ES-I3 (cell line): ENCODE results near the gene GABRA5.

Experiments
- H3K36me3 ChIP-seq: 2 replicates; pipeline ENCODE4 v1.6.1; 2013; ENCODE audit warnings: mild to moderate bottlenecking, low read length, control low read depth, moderate library complexity; ENCODE audit not compliant: insufficient read depth
- H3K4me1 ChIP-seq: 2 replicates; pipeline ENCODE4 v1.6.1; 2013; ENCODE audit warnings: mild to moderate bottlenecking, control low read depth, low read length; ENCODE audit not compliant: insufficient read depth
- H3K9ac ChIP-seq: 2 replicates; pipeline ENCODE4 v1.6.1; 2013; ENCODE audit warnings: low read depth, mild to moderate bottlenecking, low read length, moderate library complexity
- H3K9me3 ChIP-seq: 2 replicates; pipeline ENCODE4 v1.6.1; 2013; ENCODE audit warnings: mild to moderate bottlenecking, low read length, moderate library complexity; ENCODE audit not compliant: control insufficient read depth, insufficient read depth

GABRA5 gene

DNA sequence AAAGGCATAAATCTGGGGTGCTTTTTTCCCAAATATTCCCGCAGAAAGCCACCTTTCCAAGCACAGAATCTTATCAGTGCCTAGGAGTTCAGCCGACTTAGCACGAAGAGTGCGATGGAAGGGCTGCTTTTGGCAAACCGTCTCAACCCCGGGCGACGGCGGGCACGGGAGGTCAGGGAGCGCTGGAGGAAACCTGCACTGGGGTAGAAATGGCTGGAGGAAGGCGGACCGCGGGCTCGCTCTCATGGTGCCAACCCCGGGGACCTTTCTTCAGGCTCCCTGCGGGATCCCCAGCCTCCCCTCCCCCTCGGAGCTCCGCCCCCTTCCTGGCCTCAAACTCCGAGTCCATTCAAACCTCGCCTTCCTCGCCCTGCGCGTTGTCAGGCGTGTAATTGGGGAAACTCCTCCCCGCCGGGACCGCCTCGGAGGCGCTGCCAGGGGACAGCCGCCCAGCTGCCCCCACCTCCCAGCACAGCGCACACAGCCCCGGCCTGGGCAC is 103.9 kb downstream of the GABRA5 start, which contains the start of gene GABRG3:
Gene GABRG3, plus strand, starts transcription at position 470 of the 499 bp plus-strand sequence.
- H3K9ac ChIP-seq, result peak within 1 kb of the TSS; percentile 59
- H3K9me3 ChIP-seq, result no peaks in the 10 kb centered on the region
- no peaks in the 10 kb centered on the region for H3K36me3 ChIP-seq
- H3K4me1 ChIP-seq, result no peaks in the 10 kb centered on the region; the same call in 1 of the 2 replicates

DNA sequence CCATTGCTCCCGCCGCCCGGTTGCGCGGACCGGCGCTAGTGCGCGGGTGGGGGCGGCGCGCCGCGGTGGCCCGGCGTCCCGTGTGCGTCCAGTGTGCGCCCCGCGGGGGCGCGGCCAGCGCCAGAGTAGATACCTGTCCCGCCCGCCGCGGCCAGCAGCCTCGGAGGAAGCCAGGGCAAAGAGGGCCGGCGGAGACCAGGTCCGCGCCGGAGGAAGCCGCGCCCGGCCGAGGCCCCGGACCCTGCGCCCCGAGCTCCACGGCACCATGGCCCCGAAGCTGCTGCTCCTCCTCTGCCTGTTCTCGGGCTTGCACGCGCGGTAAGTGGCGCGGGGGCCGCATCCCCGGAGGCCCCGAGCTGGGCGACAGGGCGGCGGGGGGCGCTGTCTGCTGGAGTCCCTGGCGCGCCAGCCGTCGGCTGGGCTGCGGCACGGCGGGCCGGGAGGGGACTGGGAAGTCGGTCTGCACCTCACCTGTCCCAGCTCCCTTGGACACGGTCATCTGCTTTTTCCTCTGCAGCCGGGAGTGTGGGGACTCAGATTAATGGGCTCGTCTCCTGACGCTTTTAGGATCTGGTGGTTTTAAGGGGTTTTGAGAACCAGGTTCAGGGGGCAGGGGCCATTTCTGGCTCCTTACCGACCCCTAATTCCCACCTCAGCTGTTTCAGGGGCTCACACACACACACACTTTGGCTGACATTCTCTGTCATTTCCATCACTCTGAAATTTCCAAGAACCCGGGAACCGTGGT is 104.6 kb downstream of the GABRA5 start:
- Histone ChIP-seq H3K9ac (peak overlapping the region; percentile 59), H3K9me3 (no peaks in the 10 kb centered on the region), H3K4me1 (no peaks in the 10 kb centered on the region; the same call in 1 of the 2 replicates), H3K36me3 (no peaks in the 10 kb centered on the region)

DNA sequence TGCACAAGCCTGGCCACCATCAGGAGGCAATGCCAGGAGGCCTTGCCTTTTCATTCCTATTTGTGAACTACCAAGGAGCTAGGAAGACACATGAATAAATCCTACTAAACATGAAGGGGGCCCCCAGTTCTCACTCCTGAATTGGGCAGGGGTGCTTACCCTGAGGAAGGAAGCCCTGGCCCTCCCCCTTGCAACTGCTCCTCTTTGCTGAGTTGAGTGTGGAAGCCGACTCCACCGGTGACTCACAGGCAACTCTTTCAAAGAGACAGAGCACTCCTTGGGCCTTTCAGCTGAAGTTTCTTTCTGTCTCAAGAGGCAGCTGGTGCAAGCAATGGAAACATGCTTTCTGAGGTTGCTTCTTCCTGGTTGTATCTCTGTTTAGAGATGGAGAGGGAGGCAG is 105.8 kb downstream of the GABRA5 start:
- Histone ChIP-seq H3K4me1 (no peaks in the 10 kb centered on the region; the same call in 1 of the 2 replicates), H3K9me3 (no peaks in the 10 kb centered on the region), H3K36me3 (no peaks in the 10 kb centered on the region), H3K9ac (no peak overlapping the region)

DNA sequence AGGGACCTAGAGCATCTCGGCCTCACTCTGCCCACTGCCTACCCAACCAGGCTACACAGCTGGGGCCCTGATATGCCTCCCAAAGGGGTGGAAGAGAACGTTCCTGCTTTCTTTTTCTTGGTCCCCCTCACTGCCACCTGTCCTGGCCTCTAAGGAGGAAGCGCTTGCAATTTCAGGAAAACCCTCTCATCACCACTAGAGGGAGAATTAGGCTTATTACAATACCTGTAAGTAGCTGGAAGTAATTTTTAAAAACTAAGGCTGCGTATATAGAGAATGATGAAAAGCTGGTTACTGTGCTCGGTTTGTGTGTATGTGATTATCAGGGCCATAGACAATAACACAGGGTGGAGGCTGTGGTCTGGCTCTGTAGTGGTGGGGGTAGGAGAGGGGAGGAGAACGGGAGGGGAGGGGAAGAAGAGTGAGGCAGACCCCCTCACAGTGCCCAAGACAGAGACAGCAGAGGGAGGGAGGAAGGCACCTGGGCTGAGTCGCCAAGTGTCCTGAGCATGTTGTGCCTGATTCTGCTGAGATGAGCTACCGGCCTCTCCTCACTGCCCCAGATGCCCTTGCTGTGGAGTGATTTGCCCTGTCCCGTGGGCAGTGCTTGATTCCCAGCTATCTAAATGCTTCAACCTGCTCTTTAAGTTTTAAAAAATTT is 107.4 kb downstream of the GABRA5 start:
- Histone ChIP-seq H3K4me1 (no peaks in the 10 kb centered on the region; the same call in 1 of the 2 replicates), H3K36me3 (no peaks in the 10 kb centered on the region), H3K9ac (no peak overlapping the region), H3K9me3 (no peaks in the 10 kb centered on the region)

DNA sequence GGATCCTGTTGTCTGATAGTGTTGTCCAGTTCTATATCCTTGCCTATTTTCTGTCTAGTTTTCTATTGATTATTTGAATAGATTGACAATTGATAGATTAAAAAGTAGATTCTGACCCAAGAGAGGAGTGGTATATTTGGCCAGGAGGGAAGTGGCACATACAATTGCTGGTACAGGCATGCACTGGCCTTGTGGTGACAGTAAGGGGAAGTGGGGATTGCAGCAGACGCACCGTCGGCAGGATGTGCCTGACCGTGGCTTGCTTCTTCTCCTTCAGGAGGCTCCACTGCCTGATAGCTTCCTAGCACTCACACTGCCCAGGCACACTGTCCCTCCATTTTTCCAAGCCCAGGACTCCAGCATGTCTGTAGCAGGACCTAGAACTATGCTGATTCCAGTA is 114.6 kb downstream of the GABRA5 start:
- H3K36me3 ChIP-seq, result no peaks in the 10 kb centered on the region
- no peaks in the 10 kb centered on the region for H3K4me1 ChIP-seq
- H3K9ac ChIP-seq, result no peak overlapping the region

DNA sequence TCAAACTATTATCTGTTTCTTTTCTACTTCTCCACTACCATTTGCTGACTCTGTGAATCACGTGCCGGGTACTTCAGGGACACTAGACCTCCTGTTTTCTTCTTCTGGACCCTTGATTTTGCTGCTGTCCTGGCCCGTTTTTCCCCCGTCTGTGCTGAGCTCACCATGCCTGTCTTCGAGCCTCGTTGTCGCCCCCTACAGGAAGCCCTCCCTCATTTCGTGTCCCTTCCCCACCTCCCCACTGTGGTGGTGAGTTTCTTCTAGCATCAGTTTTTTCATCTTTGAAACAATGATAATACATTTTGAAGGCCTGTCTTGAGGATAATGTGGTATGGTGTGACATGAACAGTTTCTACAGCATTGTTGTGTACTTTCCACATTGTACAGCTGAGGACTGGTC is 117.0 kb downstream of the GABRA5 start:
- Histone ChIP-seq H3K9ac (no peak overlapping the region), H3K9me3 (no peaks in the 10 kb centered on the region), H3K4me1 (no peaks in the 10 kb centered on the region), H3K36me3 (no peaks in the 10 kb centered on the region)

More for the DNA sequence above, 114.6 kb downstream of the GABRA5 start:
- H3K9me3 ChIP-seq, result no peaks in the 10 kb centered on the region

DNA sequence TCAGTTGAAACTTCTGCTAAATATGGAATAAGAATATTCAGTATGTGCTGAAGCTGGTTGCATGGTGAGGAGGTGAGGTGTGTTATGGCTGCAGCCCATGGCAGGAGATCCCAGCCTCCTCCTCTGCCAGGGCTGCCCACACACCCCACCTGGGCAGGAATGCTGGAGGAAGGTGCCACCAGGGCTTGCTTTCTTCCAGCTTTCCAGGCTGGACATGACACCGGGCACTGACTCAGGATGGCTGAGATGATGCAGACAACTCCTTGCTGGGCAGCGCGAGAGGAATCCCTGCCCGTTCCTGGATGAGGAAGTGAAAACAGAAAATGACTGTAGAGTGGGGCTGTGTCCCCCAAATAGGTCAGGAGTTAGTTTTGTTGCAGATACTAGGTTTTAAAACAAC is 118.2 kb downstream of the GABRA5 start:
- Histone ChIP-seq H3K9me3 (no peaks in the 10 kb centered on the region), H3K4me1 (no peaks in the 10 kb centered on the region), H3K9ac (no peak overlapping the region), H3K36me3 (no peaks in the 10 kb centered on the region)

DNA sequence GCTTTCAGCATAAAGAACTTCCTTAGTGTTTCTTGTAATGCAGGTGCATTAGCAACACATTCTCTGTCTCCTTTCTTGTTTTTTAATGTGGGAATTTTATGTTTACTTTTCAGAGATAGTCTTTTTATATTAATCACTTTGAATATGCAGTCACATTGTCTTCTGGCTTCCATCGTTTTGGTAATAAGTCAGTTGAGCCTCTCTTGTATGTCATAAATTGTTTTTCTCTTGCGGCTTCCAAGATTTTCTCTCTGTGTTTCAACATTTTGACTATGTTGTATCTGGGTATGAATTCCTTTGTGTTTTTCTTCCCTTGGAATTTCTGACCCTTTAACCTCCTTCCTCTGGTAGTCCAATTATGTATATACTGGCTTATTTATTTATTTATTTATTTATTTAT is 129.4 kb downstream of the GABRA5 start:
- no peaks in the 10 kb centered on the region for H3K36me3 ChIP-seq

More for the DNA sequence above, 129.4 kb downstream of the GABRA5 start:
- Histone ChIP-seq H3K4me1 (no peaks in the 10 kb centered on the region), H3K9me3 (no peaks in the 10 kb centered on the region), H3K9ac (no peak overlapping the region)
